Lower lobe of right lung (tissue), 2 donors: ENCODE data around the gene PCDHB5. TPM values are rescaled to one million over a fixed set of nuclear protein-coding genes. Genes with fewer than 3 reads are reported as not detected.
"Not testable (repeated sequence)": the region's sequence is repeated elsewhere in the genome, so short reads cannot be mapped to it uniquely, and the experiment has no call there.

Experiments
- ATAC-seq, 2 donors: fragments of 200-7000 bp; cut with Tn5 transposase; one replicate each; pipeline ENCODE4 v1.9.1; 2020 to 2022; ENCODE audit warnings: mild to moderate bottlenecking in 2 of 2, moderate library complexity in 2 of 2
- DNase-seq: peaks from one replicate; pipeline ENCODE4 v3.0.0-alpha.2; 2020
- H3K27ac ChIP-seq: fragments of 200-600 bp; one replicate; pipeline ENCODE4 v1.8.0; 2022
- H3K27me3 ChIP-seq: fragments of 200-600 bp; one replicate; pipeline ENCODE4 v1.8.0; 2022; ENCODE audit warnings: low read depth
- H3K36me3 ChIP-seq: fragments of 200-600 bp; one replicate; pipeline ENCODE4 v1.8.0; 2022; ENCODE audit warnings: mild to moderate bottlenecking
- H3K4me1 ChIP-seq: fragments of 200-600 bp; one replicate; pipeline ENCODE4 v1.8.0; 2022
- H3K4me3 ChIP-seq: fragments of 200-600 bp; one replicate; pipeline ENCODE4 v1.8.0; 2022; ENCODE audit warnings: mild to moderate bottlenecking
- H3K9me3 ChIP-seq: fragments of 200-600 bp; one replicate; pipeline ENCODE4 v1.8.0; 2022
- CTCF ChIP-seq: fragments of 200-600 bp; IDR thresholded peaks from one replicate; pipeline ENCODE4 v1.8.0; 2022; ENCODE audit warnings: antibody characterized with exemption, mild to moderate bottlenecking
- intact Hi-C: fragments of 100-400 bp; cut with DNase I; formaldehyde crosslinking; loops from one replicate; pipeline ENCODE4 v1.11.0; 2022
- total RNA-seq: library from RNA; stranded (reverse); fragmentation: NEBNext Ultra II Directional; extraction: Animal tissue kit (Norgen Biotek cat#: 25700); gene quantifications from one replicate; pipeline ENCODE4 v1.2.1, GENCODE V29; 2021
- donor health status: DM: no; HTN: yes; CAD: no; lungs with severe emphysema.

PCDHB5 gene
- total RNA-seq, 1 donor from 2014 or later, result 1.8 TPM

GRCh38 chr5:141155540-141156374 is 20.8 kb downstream of the PCDHB5 start:
- DNase-seq (no peak), ATAC-seq (no peak)
- no peak for TF ChIP-seq CTCF
- Histone ChIP-seq H3K9me3 (peaks cover 19% of the 10 kb centered on the region), H3K36me3 (no peaks in the 10 kb centered on the region), H3K27ac (no peak overlapping the region), H3K4me1 (no peaks in the 10 kb centered on the region), H3K27me3 (peaks cover 5% of the 10 kb centered on the region), H3K4me3 (no peak overlapping the region)
- intact Hi-C loops, result no loop called here

- H3K4me3 ChIP-seq, H3K36me3 ChIP-seq, H3K4me1 ChIP-seq, H3K27ac ChIP-seq, intact Hi-C loops, DNase-seq, ATAC-seq, H3K27me3 ChIP-seq: not testable (repeated sequence)
- peaks cover 19% of the 10 kb centered on the region for H3K9me3 ChIP-seq
Measured at GRCh38 chr5:141157356-141157755, 22.4 kb downstream of the PCDHB5 start.

- H3K9me3 ChIP-seq, result peaks cover 19% of the 10 kb centered on the region
- intact Hi-C loops, DNase-seq, H3K4me1 ChIP-seq, H3K27ac ChIP-seq, ATAC-seq, H3K27me3 ChIP-seq, H3K36me3 ChIP-seq, H3K4me3 ChIP-seq: not testable (repeated sequence)
Measured at GRCh38 chr5:141157901-141158300, 22.9 kb downstream of the PCDHB5 start.

- DNase-seq (no peak), ATAC-seq (no peak)
- Histone ChIP-seq H3K4me3 (peak within 1 kb of the TSS; percentile 13), H3K27me3 (peaks cover 26% of the 10 kb centered on the region), H3K9me3 (peaks cover 18% of the 10 kb centered on the region), H3K27ac (no peak within 1 kb of the TSS), H3K4me1 (no peaks in the 10 kb centered on the region), H3K36me3 (no peaks in the 10 kb centered on the region)
- peak; percentile 39 for TF ChIP-seq CTCF
- intact Hi-C loops, result no loop called here
Measured at GRCh38 chr5:141172381-141173204, 37.6 kb downstream of the PCDHB5 start, which contains the start of gene PCDHB7. Gene PCDHB7 (plus strand): TSS chr5:141172644. CDS start chr5:141172836, 192 bp downstream.

GRCh38 chr5:141174291-141175104 is 39.5 kb downstream of the PCDHB5 start:
- H3K9me3 ChIP-seq, result peaks cover 28% of the 10 kb centered on the region
- H3K4me1 ChIP-seq, ATAC-seq, intact Hi-C loops, H3K4me3 ChIP-seq, DNase-seq, H3K36me3 ChIP-seq, H3K27ac ChIP-seq: not testable (repeated sequence)
- H3K27me3 ChIP-seq, result peaks cover 25% of the 10 kb centered on the region

- no peaks in the 10 kb centered on the region for H3K36me3 ChIP-seq
- H3K4me3 ChIP-seq, result no peak overlapping the region
- no peak for TF ChIP-seq CTCF
- DNase-seq, result no peak
- intact Hi-C loops, result no loop called here
- H3K27ac ChIP-seq, result no peak overlapping the region
- ATAC-seq, result no peak
- no peaks in the 10 kb centered on the region for H3K4me1 ChIP-seq
- H3K27me3 ChIP-seq, result peaks cover 25% of the 10 kb centered on the region
- peaks cover 28% of the 10 kb centered on the region for H3K9me3 ChIP-seq
Measured at GRCh38 chr5:141175933-141176332, 40.9 kb downstream of the PCDHB5 start.
